Activated T-cell treated with anti-CD3 and anti-CD28 coated beads, Interleukin-2, amount 50 U/mL, for 72 hours (primary cell): ENCODE results near the gene ZNF557. TPM values are rescaled to one million over a fixed set of nuclear protein-coding genes. Genes with fewer than 3 reads are reported as not detected.
A peak's percentile ranks its signal among the peaks of the same experiment; 100 is the strongest.

ENCODE experiments used
- ATAC-seq, 2 donors: fragments of 150-1000 bp; cut with Tn5 transposase; replicated peaks in 1 of 2; 2 replicates each; pipeline ENCODE4 v1.10.0; 2021; ENCODE audit warnings: moderate library complexity in 2 of 2, mild to moderate bottlenecking in 1 of 2
- DNase-seq, 2 donors: peaks; one replicate each; pipeline ENCODE4 v3.0.0; 2021 to 2022; ENCODE audit warnings: mixed read lengths in 1 of 2
- H3K27ac Mint-ChIP-seq: one replicate; pipeline ENCODE4 v1.8.0; 2022; ENCODE audit warnings: mild to moderate bottlenecking, moderate library complexity, mixed read lengths
- H3K27me3 Mint-ChIP-seq: one replicate; pipeline ENCODE4 v1.8.0; 2022; ENCODE audit warnings: low read depth, mixed read lengths
- H3K36me3 Mint-ChIP-seq, 2 donors: one replicate each; pipeline ENCODE4 v1.8.0; 2022; ENCODE audit warnings: mixed read lengths in 2 of 2, mild to moderate bottlenecking in 1 of 2; ENCODE audit not compliant: insufficient read depth in 2 of 2
- H3K4me1 Mint-ChIP-seq: one replicate; pipeline ENCODE4 v1.8.0; 2022; ENCODE audit warnings: low read depth, mixed read lengths
- H3K4me3 Mint-ChIP-seq, 2 donors: one replicate each; pipeline ENCODE4 v1.8.0; 2022; ENCODE audit warnings: mild to moderate bottlenecking in 2 of 2, mixed read lengths in 2 of 2, moderate library complexity in 2 of 2
- H3K9me3 Mint-ChIP-seq, 2 donors: one replicate each; pipeline ENCODE4 v1.8.0; 2022; ENCODE audit warnings: mixed read lengths in 2 of 2
- total RNA-seq, 2 donors: library from RNA; stranded (reverse); gene quantifications; one replicate each; pipeline ENCODE4 v1.2.3, GENCODE V29; 2022

The ZNF557 gene
- total RNA-seq, 2 donors from 2014 or later = 8.6 to 11.9 TPM

DNA sequence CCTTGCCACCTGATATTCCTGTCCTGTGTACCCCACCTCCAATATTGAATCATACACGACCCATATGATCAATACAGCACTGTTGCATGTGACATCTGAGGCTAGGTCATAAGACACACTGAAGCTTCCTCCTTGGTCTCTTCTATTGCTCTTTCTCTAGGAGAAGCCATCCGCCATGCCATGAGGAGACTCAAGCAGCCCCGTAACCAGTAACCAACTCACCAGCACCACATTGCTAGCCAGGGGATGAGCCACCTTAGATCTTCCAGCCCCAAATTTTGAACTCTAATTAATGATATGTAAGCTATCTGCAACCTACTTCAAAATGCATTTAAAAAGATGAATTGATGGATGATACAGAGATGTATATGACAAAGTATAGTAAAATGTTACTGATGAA is 28.6 kb downstream of the ZNF557 start:
- DNase-seq = no peak
- H3K36me3 Mint-ChIP-seq = peaks cover 19 to 28% of the 10 kb centered on the region in 2 donors
- peaks cover 14 to 20% of the 10 kb centered on the region in 2 donors for H3K9me3 Mint-ChIP-seq
- H3K4me3 Mint-ChIP-seq = peak overlapping the region; percentile 95
- H3K27ac Mint-ChIP-seq = peak overlapping the region; percentile 96
- ATAC-seq = no peak
- H3K4me1 Mint-ChIP-seq = peaks cover 26% of the 10 kb centered on the region
- peaks cover 5% of the 10 kb centered on the region for H3K27me3 Mint-ChIP-seq

DNA sequence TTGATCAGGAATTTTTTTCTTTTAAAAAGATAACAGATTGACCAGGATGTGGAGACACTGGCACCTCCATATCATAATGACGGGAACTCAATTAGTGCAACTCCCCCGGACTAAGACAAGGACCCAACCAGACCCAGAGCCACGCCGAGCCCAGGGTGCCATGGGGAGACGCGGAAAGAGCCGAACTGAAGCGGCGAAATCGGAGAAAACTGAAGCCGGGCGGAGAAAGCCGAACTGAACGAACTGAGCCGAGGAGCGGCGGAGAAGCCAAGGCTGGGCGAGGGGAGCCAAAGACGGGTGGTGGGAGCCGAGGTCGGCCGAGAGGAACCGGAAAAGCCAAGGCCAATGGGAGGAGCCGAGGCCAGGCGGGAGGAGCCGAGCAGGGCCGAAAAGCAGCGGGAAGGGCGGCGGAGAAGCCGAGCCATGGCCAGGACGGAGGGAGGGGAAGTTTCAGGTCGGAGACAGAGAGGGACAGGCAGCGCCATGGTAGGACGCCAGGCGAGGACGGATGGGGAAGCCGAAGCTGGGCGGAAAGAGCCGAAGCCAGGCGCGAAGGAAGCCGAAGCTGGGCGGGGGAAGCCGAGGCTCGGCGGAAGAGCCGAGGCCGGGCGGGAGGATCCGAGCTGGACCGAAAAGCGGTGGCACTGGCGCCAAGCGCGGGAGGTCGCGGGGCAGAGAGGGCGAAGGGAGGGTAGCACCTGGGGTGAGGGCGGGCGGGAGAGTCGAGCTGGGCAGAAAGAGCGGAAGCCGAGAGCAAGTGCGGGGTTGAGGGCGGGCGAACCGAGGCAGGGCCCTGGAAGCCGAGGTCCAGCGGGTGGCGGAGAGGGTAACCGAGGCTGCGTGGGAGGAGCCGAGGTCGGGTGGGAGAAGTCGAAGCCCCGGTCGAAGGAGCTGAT is 29.4 kb downstream of the ZNF557 start:
- Mint-ChIP-seq H3K27ac (peak overlapping the region; percentile 96), H3K4me1 (peaks cover 26% of the 10 kb centered on the region), H3K4me3 (peak overlapping the region; percentile 95), H3K9me3 (peaks cover 14 to 20% of the 10 kb centered on the region in 2 donors), H3K27me3 (peaks cover 5% of the 10 kb centered on the region), H3K36me3 (peaks cover 19 to 24% of the 10 kb centered on the region in 2 donors)
- DNase-seq = peak; percentile 91 to 93
- peak; percentile 90 to 91 for ATAC-seq

- Mint-ChIP-seq H3K27me3 (peaks cover 5% of the 10 kb centered on the region), H3K4me1 (peaks cover 26% of the 10 kb centered on the region), H3K27ac (peak overlapping the region; percentile 96), H3K9me3 (peaks cover 14 to 20% of the 10 kb centered on the region in 2 donors), H3K36me3 (peaks cover 19 to 22% of the 10 kb centered on the region in 2 donors), H3K4me3 (peak overlapping the region; percentile 95)
- DNase-seq = no peak
- no peak for ATAC-seq
Measured at GRCh38 chr19:7099597-7099921, 30.1 kb downstream of the ZNF557 start.

DNA sequence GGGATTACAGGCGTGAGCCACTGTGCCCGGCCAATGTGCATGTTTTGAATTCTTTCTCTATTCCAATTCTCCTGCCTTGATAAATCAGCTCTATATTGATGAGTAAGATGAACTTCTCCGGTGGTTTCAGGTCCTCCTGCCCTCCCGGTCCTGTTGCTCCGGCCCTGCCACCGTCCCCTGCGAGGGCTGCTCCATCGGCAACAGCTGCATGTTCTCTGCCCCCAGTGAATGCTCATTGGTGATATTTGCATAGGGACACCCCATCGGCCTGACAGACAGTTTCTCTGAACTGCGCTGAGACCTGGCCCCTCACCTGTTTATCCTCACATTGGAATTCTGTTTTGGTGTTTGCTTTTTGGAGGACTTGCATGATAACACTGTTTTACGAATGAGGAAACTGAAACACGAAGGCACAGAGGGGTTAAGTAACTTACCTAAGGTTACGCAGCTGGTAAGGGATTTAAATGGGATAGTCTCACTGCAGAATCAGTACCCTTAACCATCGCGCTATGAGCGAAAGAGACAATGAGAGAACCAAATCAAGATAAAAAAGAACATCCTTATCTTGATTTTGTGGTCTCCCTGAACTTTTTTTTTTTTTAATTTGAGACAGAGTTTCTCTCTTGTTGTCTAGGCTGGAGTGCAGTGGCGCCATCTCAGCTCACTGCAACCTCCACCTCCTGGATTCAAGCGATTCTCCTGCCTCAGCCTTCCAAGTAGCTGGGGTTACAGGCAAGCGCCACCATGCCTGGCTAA is 32.2 kb downstream of the ZNF557 start:
- no peak for ATAC-seq
- Mint-ChIP-seq H3K36me3 (peaks cover 8 to 12% of the 10 kb centered on the region in 2 donors), H3K27me3 (peaks cover 5% of the 10 kb centered on the region), H3K4me1 (peaks cover 26% of the 10 kb centered on the region), H3K27ac (no peak overlapping the region), H3K9me3 (peaks cover 8 to 11% of the 10 kb centered on the region in 2 donors), H3K4me3 (peak overlapping the region; percentile 12 to 27)
- no peak for DNase-seq

GRCh38 chr19:7104747-7105447 is 35.4 kb downstream of the ZNF557 start:
- Mint-ChIP-seq H3K27ac (no peak overlapping the region), H3K27me3 (peaks cover 5% of the 10 kb centered on the region), H3K4me3 (no peak overlapping the region), H3K36me3 (no peaks in the 10 kb centered on the region), H3K9me3 (no peaks in the 10 kb centered on the region), H3K4me1 (peaks cover 14% of the 10 kb centered on the region)
- ATAC-seq = no peak
- DNase-seq = no peak

DNA sequence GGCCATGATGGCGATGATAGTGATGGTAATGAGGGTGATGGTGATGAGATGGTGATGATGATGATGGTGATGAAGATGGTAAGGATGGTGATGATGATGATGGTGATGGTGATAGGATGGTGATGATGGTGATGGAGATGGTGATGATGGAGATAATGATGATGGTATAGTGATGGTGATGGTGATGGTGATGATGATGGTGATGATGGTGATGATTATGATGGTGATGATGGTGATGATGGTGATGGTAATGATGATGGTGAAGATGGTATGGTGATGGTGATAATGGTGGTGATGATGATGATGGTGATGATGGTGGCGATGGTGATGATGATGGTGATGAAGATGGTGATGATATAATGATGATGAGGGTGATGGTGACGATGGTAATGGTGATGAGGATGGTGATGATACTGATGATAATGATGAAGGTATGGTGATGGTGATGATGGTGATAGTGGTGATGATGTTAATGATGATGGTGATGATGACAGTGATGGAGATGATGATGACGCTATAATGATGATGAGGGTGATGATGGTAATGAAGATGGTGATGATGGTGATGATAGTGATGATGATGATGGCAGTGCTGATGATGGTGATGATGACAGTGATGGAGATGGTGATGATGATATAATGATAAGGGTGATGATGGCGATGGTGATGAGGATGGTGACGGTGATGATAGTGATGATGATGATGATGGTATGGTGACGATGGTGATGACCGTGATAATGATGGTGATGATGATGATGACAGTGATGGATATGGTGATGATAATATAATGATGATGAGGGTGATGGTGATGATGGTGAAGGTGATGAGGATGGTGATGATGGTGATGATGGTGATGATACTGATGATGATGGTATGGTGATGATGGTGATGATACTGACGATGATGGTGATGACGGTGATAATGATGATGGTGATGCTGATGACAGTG is 37.5 kb downstream of the ZNF557 start:
- Mint-ChIP-seq H3K27me3 (no peaks in the 10 kb centered on the region), H3K4me3 (no peak overlapping the region), H3K9me3 (no peaks in the 10 kb centered on the region), H3K27ac (no peak overlapping the region), H3K36me3 (no peaks in the 10 kb centered on the region), H3K4me1 (peaks cover 3% of the 10 kb centered on the region)
- no peak for ATAC-seq
- DNase-seq = no peak

DNA sequence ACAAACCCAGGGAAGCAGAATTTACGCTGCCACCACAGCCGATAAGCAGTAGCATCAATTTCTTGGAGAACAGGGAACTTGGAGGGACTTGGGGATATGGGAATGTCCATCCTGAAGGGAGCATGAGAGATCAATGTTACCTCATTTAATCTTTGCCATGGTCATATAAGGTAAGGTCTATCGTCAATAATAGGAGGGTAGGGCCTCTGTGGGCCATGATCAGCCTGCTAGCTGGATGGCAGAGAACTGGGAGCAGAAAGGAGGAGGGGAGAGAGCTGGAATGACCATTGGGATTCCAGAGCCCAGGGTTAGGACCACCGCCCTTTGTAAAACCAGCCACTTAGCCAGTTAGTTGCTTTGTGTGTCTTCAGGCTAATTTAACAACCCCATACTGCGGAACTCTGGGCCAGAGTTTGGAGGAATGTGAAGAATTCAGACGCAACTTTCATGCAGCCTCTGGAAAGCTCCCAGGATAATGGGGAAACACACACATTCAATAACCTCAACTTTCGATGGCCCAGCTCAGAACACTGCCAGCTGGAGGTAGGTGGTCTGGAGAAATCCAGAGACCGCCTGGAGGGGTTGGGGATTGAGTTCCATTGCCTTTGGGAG is 40.3 kb downstream of the ZNF557 start:
- no peaks in the 10 kb centered on the region for H3K36me3 Mint-ChIP-seq
- peaks cover 6% of the 10 kb centered on the region for H3K27me3 Mint-ChIP-seq

GRCh38 chr19:7112675-7113074 is 43.2 kb downstream of the ZNF557 start:
- ATAC-seq = no peak
- no peak for DNase-seq

More for the DNA sequence above, 40.3 kb downstream of the ZNF557 start:
- ATAC-seq (no peak), DNase-seq (no peak)
- Mint-ChIP-seq H3K4me3 (no peak overlapping the region), H3K27ac (no peak overlapping the region), H3K9me3 (no peaks in the 10 kb centered on the region), H3K4me1 (no peaks in the 10 kb centered on the region)

DNA sequence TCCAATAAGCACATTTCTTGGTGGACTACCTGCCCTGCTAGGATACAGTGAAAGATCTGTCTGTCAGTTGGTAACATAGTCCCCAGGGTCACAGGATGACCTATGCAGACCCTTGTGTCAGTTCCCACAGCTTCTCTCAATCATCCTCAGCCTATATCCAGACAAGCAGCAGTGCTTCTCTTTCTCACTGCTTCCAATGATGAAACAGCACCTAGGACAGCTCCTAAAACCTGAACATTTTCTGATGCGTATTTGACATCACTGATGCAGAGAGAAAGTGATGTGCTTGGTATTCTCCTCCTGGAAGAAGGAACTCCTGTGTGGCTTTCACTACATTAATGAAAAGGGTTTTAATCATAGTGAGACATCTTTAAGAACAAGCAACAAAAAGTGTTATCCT is 43.7 kb downstream of the ZNF557 start:
- Mint-ChIP-seq H3K9me3 (no peaks in the 10 kb centered on the region), H3K4me1 (no peaks in the 10 kb centered on the region), H3K27ac (no peak overlapping the region), H3K36me3 (no peaks in the 10 kb centered on the region), H3K27me3 (peaks cover 6% of the 10 kb centered on the region), H3K4me3 (no peak overlapping the region)
- DNase-seq (no peak), ATAC-seq (no peak)

More at GRCh38 chr19:7112675-7113074, 43.2 kb downstream of the ZNF557 start:
- Mint-ChIP-seq H3K9me3 (no peaks in the 10 kb centered on the region), H3K4me3 (no peak overlapping the region), H3K4me1 (no peaks in the 10 kb centered on the region), H3K27ac (no peak overlapping the region), H3K27me3 (peaks cover 6% of the 10 kb centered on the region), H3K36me3 (no peaks in the 10 kb centered on the region)

DNA sequence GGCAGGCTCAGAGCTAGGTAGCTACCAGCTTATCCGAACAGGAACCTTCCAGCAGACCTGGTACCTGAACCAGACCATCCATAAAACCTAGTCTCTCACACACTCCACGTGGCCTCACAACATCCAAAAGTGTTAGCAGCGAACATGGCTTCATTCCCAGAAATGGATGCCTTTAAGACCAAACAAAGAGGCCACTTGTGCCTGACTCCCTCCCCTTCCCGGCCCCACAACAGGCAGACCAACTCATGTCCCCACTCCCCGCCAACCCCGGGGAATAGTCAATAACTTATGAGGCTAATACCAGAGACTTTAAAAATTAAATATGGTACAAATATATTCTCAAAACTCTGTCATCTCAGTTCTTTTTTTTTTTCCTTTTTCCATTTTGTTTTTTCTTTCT is 46.2 kb downstream of the ZNF557 start:
- no peak for ATAC-seq
- no peak overlapping the region for H3K27ac Mint-ChIP-seq
- no peaks in the 10 kb centered on the region for H3K9me3 Mint-ChIP-seq
- DNase-seq = no peak
- H3K4me3 Mint-ChIP-seq = no peak overlapping the region
- peaks cover 6% of the 10 kb centered on the region for H3K27me3 Mint-ChIP-seq
- no peaks in the 10 kb centered on the region for H3K4me1 Mint-ChIP-seq
- H3K36me3 Mint-ChIP-seq = no peaks in the 10 kb centered on the region

DNA sequence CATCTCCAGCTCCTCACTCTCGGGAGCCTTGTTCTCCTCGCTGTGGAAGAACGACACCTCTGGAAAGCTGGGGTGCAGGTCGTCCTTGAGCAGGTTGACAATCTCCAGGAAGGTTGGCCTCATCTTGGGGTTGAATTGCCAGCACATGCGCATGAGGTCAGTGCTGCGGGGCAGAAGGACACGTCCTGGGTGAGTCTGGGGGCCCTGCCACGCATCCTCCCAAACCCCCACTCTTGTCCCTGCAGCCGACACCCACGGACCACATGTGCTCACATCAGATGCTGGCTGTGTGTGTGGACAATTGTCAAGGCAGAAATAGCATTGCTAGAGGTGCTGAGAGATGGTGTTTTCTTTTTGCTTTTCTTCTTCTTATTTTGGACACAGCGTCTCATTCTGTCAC is 47.7 kb downstream of the ZNF557 start:
- no peaks in the 10 kb centered on the region for H3K9me3 Mint-ChIP-seq
- ATAC-seq (no peak), DNase-seq (no peak)
- no peak overlapping the region for H3K27ac Mint-ChIP-seq
- H3K4me3 Mint-ChIP-seq = no peak overlapping the region
- no peaks in the 10 kb centered on the region for H3K36me3 Mint-ChIP-seq
- peaks cover 6% of the 10 kb centered on the region for H3K27me3 Mint-ChIP-seq
- no peaks in the 10 kb centered on the region for H3K4me1 Mint-ChIP-seq

- ATAC-seq (no peak), DNase-seq (no peak)
- no peaks in the 10 kb centered on the region for H3K4me1 Mint-ChIP-seq
- H3K9me3 Mint-ChIP-seq = peaks cover under 1% of the 10 kb centered on the region in 2 donors
- no peaks in the 10 kb centered on the region for H3K27me3 Mint-ChIP-seq
- no peak overlapping the region for H3K27ac Mint-ChIP-seq
- H3K4me3 Mint-ChIP-seq = no peak overlapping the region
- H3K36me3 Mint-ChIP-seq = peaks cover under 1% of the 10 kb centered on the region in 2 donors
Measured at GRCh38 chr19:7119582-7119981, 50.1 kb downstream of the ZNF557 start.
